Rectal smooth muscle tissue (tissue), 1 donor: ENCODE results near the gene C6orf89.
"Not testable (repeated sequence)": the region's sequence is repeated elsewhere in the genome, so short reads cannot be mapped to it uniquely, and the experiment has no call there.

Source experiments
- H3K27ac ChIP-seq: one replicate; pipeline ENCODE4 v1.7.0; 2013; ENCODE audit warnings: low read depth, low read length, inconsistent platforms
- H3K27me3 ChIP-seq: one replicate; pipeline ENCODE4 v1.7.0; 2013; ENCODE audit warnings: low read length; ENCODE audit not compliant: control insufficient read depth, insufficient read depth
- H3K36me3 ChIP-seq: one replicate; pipeline ENCODE4 v1.7.0; 2013; ENCODE audit warnings: low read length; ENCODE audit not compliant: control insufficient read depth, insufficient read depth
- H3K4me1 ChIP-seq: one replicate; pipeline ENCODE4 v1.7.0; 2013; ENCODE audit warnings: low read length; ENCODE audit not compliant: control insufficient read depth, insufficient read depth
- H3K4me3 ChIP-seq: one replicate; pipeline ENCODE4 v1.7.0; 2013; ENCODE audit warnings: low read length
- H3K9ac ChIP-seq: one replicate; pipeline ENCODE4 v1.7.0; 2013; ENCODE audit warnings: low read length

The C6orf89 gene

DNA sequence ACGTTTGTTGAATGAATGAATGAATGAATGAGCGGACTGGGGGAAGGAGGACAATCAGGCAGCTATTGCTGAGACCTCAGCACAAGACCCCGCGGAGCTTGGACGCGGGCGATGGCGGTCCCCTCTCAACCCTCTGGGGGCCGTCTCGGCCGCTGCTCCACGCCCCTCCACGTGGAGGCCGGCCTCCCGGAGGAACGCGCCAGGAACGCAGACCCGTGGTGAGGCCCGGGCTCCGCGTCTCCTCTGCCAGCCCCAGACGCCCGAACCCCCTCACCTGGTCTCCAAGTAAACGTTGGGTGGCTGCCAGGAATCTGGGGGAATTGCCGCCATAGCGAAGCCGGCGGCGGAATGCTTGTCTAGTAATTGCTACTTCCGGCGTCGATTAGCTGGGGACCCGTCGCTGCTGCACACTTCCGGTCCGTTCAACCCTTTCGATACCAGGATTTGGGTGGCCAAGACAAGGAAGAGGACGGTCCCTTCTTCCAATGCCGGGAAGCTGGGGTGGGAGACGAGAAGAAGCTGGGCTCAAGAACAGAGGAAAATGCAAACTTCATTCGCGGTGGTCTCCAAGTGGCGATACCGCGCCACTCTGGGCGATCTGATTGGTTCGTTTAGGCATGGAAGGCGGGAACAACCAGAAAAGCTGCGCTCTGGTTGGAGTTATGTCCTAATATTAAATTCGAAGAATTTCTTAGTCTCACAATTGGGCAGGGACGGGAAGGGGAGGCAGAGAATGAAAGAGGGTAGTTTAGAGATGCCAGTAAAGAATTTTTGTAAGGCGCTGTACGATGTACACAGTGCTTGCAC, 11.1 kb upstream of the C6orf89 start, which contains the start of gene PPIL1:
TSS of gene PPIL1 (minus strand) at position 361 of the 807 bp plus-strand sequence. CDS start at position 330, 31 bp downstream.
- peaks cover 11% of the 10 kb centered on the region for H3K4me1 ChIP-seq
- H3K27ac ChIP-seq: peak within 1 kb of the TSS; percentile 90

DNA sequence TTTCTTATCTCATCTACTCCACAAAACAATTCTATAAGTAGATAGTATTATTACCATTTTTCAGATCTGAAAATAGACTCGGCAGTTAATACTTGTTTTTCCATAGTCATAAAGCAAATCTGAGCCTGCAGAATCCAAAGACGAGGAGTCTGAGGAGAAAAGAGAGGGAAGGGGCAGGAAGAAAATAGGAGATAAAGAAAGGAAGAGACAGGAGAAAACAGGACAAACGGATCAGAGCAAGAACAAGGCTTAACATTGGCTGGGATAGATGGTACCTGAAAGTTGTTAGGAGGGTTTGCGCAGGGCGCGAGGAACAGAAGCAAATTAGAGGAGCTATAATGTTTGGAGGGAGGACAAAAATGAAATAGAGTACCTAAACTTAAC, 10.5 kb upstream of the C6orf89 start:
- Histone ChIP-seq H3K4me1 (peaks cover 11% of the 10 kb centered on the region), H3K27ac (peak overlapping the region; percentile 90), H3K9ac (peak overlapping the region; percentile 27), H3K27me3 (no peaks in the 10 kb centered on the region), H3K36me3 (no peaks in the 10 kb centered on the region), H3K4me3 (peak overlapping the region; percentile 90)

More for the DNA sequence above, 11.1 kb upstream of the C6orf89 start, which contains the start of gene PPIL1:
- H3K4me3 ChIP-seq: peak within 1 kb of the TSS; percentile 90
- no peaks in the 10 kb centered on the region for H3K36me3 ChIP-seq
- peak within 1 kb of the TSS; percentile 84 for H3K9ac ChIP-seq
- no peaks in the 10 kb centered on the region for H3K27me3 ChIP-seq

DNA sequence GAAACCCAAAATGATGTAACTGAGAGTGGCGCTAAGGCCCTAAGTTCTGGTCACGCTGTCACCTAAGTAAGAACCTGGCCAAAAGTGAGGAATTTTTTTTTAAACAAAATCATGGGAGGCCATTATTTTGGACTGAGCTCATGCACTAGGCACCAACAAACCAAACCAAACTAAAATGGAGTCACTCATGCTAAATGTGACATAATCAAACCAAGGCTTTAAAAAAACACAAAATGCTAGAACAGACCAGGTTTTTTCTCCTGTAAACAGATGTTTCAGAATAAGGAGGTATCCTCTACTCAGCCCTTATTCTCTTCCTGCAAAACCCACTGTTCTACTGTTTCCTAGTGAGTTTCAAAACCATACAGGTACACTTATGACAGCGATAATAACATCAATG, 1.1 kb upstream of the C6orf89 start:
- Histone ChIP-seq H3K4me1 (peaks cover 16% of the 10 kb centered on the region), H3K4me3 (no peak overlapping the region), H3K36me3 (no peaks in the 10 kb centered on the region), H3K27me3 (no peaks in the 10 kb centered on the region), H3K9ac (no peak overlapping the region), H3K27ac (no peak overlapping the region)

DNA sequence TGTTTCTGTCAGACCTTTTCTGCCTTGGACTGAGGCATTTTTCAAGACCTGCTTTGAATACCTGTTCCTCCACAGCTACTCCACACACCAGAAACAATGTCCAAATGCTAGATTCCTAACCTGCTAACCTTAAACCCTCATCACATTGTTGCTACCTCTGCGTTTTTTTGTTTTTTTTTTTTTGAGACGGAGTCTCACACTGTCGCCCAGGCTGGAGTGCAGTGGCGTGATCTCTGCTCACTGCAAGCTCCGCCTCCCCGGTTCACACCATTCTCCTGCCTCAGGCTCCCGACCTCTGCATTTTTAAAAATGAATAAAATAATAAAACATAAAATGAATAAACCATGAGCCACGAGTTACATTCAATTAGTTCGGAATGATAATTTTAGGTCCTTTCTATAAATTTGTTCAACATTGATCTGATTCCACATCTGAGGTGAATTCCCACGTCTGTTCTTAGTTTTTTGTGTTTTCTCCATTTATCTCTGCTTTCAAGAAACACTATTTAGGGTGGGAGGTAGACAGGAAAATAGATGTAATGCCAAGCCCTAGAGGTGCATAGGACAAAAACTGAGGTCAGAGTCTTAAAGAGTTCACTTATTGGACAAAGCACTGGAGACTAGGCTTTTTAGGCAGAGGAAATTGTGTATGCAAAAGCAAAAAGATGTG, 1.3 kb downstream of the C6orf89 start:
- H3K4me3 ChIP-seq: peak overlapping the region; percentile 80
- H3K27ac ChIP-seq: no peak overlapping the region
- peaks cover 16% of the 10 kb centered on the region for H3K4me1 ChIP-seq
- peaks cover 2% of the 10 kb centered on the region for H3K36me3 ChIP-seq
- H3K9ac ChIP-seq: no peak overlapping the region
- H3K27me3 ChIP-seq: no peaks in the 10 kb centered on the region

DNA sequence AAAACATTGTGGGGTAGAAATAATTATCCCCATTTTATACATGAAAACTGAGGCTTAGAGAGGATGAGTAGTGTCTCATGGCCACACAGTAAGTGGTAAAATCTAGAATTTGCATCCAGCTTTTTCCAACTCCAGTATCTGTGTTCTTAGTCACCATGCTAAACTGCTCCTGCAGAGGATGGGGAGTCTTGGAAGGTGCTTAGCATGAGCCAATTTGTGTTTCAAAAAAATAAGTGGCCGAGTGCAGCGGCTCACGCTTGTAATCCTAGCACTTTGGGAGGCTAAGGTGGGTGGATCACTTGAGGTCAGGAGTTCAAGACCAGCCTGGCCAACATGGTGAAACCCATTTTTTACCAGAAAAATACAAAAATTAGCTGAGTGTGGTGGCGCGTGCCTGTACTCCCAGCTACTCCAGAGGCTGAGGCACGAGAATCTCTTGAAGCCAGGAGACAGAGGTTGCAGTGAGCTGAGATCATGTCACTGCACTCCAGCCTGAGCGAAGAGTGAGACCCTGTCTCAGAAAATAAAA, 2.4 kb downstream of the C6orf89 start:
- Histone ChIP-seq H3K27me3 (no peaks in the 10 kb centered on the region), H3K27ac (no peak overlapping the region), H3K4me3 (no peak overlapping the region), H3K36me3 (peaks cover 8% of the 10 kb centered on the region), H3K4me1 (peaks cover 16% of the 10 kb centered on the region), H3K9ac (no peak overlapping the region)

DNA sequence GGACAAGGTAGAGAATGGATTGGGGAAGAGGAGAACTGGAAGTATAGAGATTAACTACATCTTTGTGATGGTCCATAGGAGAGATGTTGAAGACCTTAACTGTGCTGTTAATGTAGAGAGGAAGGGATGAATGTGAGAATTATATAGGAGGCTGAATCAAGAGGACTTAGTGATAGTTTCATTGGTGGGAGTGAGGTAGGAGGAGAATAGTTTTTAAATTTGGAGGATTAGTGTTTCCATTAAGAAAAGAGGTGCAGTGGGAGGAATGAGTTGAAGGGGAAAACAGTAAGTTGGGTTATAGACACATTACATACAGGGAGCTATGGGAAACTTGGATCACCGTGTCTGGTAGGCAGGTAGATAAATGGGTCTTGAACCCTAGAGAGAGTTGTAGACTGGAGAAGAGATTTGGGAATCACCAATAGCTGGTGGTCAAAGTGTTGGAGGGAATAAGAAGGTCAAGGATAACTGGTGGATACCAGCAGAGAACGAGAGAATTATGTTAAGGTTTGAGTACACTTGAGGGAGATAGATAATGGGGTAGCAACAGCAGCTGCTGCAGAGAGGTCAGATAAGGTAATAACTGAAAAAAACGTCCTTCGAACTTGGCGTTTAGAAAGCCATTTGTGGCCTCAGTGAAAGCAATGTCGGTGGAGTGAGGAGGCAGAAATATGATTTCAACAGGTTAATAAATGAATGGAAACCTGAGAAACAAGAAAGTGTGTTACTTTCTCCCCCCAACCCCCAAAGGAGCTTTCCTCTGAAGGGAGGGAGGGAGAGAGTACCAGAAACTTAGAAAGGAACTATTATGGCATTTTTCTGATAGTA, 3.1 kb downstream of the C6orf89 start:
- H3K27ac ChIP-seq: no peak overlapping the region
- H3K4me3 ChIP-seq: no peak overlapping the region
- peaks cover 16% of the 10 kb centered on the region for H3K4me1 ChIP-seq
- H3K36me3 ChIP-seq: peaks cover 8% of the 10 kb centered on the region
- no peak overlapping the region for H3K9ac ChIP-seq
- H3K27me3 ChIP-seq: no peaks in the 10 kb centered on the region

DNA sequence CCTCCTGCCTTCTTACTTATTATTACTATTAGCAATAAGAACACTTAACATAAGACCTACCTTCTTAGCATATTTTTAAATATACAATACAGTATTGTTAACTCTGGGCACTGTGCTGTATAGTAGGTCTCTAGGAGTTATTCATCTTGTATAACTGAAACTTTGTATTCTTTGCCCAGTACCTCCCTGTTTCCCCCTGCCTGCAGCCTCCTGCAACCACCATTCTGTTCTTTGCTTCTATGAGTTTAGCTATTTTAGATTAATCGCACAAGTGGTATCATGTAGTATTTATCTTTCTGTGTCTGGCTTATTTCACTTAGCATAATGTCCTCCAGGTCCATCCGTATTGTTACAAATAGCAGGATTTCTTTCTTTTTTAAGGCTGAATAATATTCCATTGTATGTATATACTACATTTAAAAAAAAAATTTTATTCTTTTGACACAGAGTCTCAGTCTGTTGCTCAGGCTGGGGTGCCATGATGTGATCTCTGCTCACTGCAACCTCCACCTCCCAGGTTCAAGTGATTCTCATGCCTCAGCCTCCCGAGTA, 4.4 kb downstream of the C6orf89 start:
- Histone ChIP-seq H3K27ac (no peak overlapping the region), H3K4me1 (peaks cover 14% of the 10 kb centered on the region)

DNA sequence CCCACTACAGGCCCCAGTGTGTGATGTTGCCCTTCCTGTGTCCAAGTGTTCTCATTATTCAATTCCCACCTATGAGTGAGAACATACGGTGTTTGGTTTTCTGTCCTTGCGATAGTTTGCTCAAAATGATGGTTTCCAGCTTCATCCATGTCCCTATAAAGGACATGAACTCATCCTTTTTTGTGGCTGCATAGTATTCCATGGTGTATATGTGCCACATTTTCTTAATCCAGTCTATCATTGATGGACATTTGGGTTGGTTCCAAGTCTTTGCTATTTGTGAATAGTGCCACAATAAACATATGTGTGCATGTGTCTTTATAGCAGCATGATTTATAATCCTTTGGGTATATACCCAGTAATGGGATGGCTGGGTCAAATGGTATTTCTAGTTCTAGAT, 5.4 kb downstream of the C6orf89 start:
- Histone ChIP-seq H3K4me1 (peaks cover 11% of the 10 kb centered on the region), H3K36me3 (peaks cover 10% of the 10 kb centered on the region)
- H3K9ac ChIP-seq, H3K27me3 ChIP-seq, H3K27ac ChIP-seq, H3K4me3 ChIP-seq: not testable (repeated sequence)

More for the DNA sequence above, 4.4 kb downstream of the C6orf89 start:
- peaks cover 10% of the 10 kb centered on the region for H3K36me3 ChIP-seq
- H3K4me3 ChIP-seq: no peak overlapping the region
- no peaks in the 10 kb centered on the region for H3K27me3 ChIP-seq
- no peak overlapping the region for H3K9ac ChIP-seq

DNA sequence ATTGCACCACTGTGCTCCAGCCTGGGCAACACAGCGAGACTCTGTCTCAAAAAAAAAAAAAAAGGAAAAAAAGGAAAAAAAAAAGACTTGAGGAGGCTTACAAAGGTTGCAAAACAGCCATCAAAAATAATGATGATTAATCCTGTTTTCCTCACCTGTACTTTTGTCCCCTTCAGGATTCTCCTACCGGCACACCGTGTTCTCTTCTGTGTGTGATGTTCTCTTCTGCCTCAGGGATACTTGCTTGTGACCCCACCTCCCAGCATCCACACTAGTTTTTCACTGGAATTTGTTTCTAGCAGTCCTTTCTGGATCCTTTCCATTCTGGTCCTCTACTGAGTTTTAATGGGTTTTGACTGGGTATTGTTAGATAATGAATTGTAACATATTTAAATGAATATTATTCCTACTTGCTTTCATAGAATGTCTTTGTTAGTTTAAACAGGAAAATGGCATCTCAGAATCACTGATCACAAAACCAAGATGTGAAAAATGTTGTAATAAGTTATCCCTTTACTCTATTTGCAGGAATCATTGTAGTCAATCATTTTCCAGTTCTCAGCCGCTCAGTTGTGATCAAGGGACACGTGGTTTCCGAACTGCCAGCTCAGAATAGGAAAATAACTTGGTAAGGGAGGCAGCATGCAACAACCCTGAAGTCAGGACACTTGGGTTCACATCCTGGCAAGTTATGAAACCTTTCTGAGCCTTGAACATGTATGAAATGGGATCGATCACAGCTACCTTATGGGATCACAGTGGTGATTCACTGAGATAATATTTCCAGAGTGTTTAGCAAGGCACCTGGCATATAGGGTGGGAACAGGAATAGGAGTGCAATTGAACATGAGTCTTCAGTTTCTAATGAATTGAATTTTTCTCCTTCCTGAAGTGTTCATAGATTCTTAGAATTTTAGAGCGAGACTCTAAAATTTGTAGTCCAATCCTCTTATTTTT, 8.5 kb downstream of the C6orf89 start:
- Histone ChIP-seq H3K27me3 (no peaks in the 10 kb centered on the region), H3K9ac (no peak overlapping the region), H3K36me3 (peaks cover 10% of the 10 kb centered on the region), H3K27ac (no peak overlapping the region), H3K4me1 (no peaks in the 10 kb centered on the region), H3K4me3 (no peak overlapping the region)

DNA sequence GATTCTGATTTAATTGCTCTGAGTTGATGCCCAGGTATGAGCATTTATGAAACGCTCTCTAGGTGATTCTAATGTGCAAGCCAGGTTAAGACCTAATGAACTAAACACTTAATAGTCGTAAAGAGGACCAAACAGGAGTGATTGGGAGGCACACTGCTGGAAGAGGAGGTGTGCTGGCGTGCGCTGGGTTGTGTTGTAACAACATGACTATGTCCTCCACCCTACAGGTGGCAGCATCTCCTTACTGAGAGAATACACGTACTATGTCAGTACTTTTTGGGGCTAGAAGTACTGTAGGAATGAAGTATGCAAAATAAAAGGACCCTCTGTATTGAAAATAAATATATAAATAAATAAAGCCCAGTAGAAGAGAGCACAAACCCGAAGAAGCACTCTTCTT, 11.9 kb downstream of the C6orf89 start:
- no peak overlapping the region for H3K27ac ChIP-seq
- no peaks in the 10 kb centered on the region for H3K4me1 ChIP-seq
- H3K36me3 ChIP-seq: peaks cover 10% of the 10 kb centered on the region
- no peaks in the 10 kb centered on the region for H3K27me3 ChIP-seq
- H3K9ac ChIP-seq: no peak overlapping the region
- H3K4me3 ChIP-seq: no peak overlapping the region

DNA sequence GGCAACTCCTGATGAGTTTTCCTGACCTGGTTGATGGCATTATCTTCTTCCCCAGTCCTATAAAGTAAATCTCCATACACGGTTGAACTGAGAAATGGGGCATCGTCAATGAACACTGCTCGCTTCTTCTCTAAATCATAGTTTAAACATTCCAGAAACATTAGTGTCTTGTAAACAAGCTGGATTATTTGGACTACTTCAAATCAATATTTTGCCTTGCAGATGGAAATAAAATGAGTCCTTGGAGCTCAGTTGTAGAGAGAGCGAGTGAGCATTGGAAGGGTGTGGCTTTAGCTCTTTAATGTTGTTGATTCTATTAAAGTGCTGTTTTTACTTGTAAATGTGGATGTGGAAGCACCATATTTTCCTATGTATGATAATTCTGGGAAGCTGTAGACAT, 18.4 kb downstream of the C6orf89 start:
- no peak overlapping the region for H3K9ac ChIP-seq
- H3K27ac ChIP-seq: no peak overlapping the region
- H3K4me1 ChIP-seq: peaks cover 27% of the 10 kb centered on the region
- no peaks in the 10 kb centered on the region for H3K27me3 ChIP-seq
- H3K36me3 ChIP-seq: peaks cover 11% of the 10 kb centered on the region
- no peak overlapping the region for H3K4me3 ChIP-seq
